Progenitor cell of endocrine pancreas (in vitro differentiated cells): ENCODE data around the gene SPACA4. TPM values are rescaled to one million over a fixed set of nuclear protein-coding genes. Genes with fewer than 3 reads are reported as not detected.
"Not testable (repeated sequence)": the region's sequence is repeated elsewhere in the genome, so short reads cannot be mapped to it uniquely, and the experiment has no call there.

Source experiments
- DNase-seq: peaks from one replicate; pipeline ENCODE4 v3.0.0; 2021; ENCODE audit warnings: low spot score; ENCODE audit not compliant: unreplicated experiment
- H3K27ac Mint-ChIP-seq: 2 replicates; pipeline ENCODE4 v1.8.0; 2021; ENCODE audit warnings: mild to moderate bottlenecking, moderate library complexity, mixed read lengths
- H3K27me3 Mint-ChIP-seq: 2 replicates; pipeline ENCODE4 v1.8.0; 2021; ENCODE audit warnings: mixed read lengths
- H3K36me3 Mint-ChIP-seq: 2 replicates; pipeline ENCODE4 v1.8.0; 2022; ENCODE audit warnings: mixed read lengths; ENCODE audit not compliant: insufficient read depth
- H3K4me1 Mint-ChIP-seq: 2 replicates; pipeline ENCODE4 v1.8.0; 2021; ENCODE audit warnings: low read depth, mixed read lengths
- H3K4me3 Mint-ChIP-seq: 2 replicates; pipeline ENCODE4 v1.8.0; 2021; ENCODE audit warnings: low read depth, mild to moderate bottlenecking, moderate library complexity, mixed read lengths
- H3K9me3 Mint-ChIP-seq: 2 replicates; pipeline ENCODE4 v1.8.0; 2021; ENCODE audit warnings: low read depth, mixed read lengths
- CTCF ChIP-seq: fragments of 200-600 bp; sonication (generic); IDR thresholded peaks from one replicate; pipeline ENCODE4 v1.5.0; 2021; ENCODE audit warnings: antibody characterized with exemption, mild to moderate bottlenecking; ENCODE audit not compliant: unreplicated experiment
- total RNA-seq: library from RNA; stranded (reverse); gene quantifications from 2 replicates; pipeline ENCODE4 v1.2.1, GENCODE V29; 2021

SPACA4 gene
- total RNA-seq, 1 donor from 2014 or later = not detected

- H3K9me3 Mint-ChIP-seq = no peaks in the 10 kb centered on the region
- H3K27me3 Mint-ChIP-seq = no peaks in the 10 kb centered on the region
- H3K4me1 Mint-ChIP-seq = peaks cover 22% of the 10 kb centered on the region
- peak overlapping the region; percentile 56 for H3K27ac Mint-ChIP-seq
- H3K36me3 Mint-ChIP-seq = no peaks in the 10 kb centered on the region
- DNase-seq = no peak
- H3K4me3 Mint-ChIP-seq = no peak overlapping the region
- no peak for TF ChIP-seq CTCF
These were observed 30.5 kb upstream of the SPACA4 start for GRCh38 chr19:48575931-48576622.

- not testable (repeated sequence) for H3K9me3 Mint-ChIP-seq, H3K27me3 Mint-ChIP-seq, H3K4me3 Mint-ChIP-seq, DNase-seq, H3K27ac Mint-ChIP-seq, H3K4me1 Mint-ChIP-seq, H3K36me3 Mint-ChIP-seq
These were observed 28.6 kb upstream of the SPACA4 start for GRCh38 chr19:48577908-48578307.

GRCh38 chr19:48578891-48579290, 27.7 kb upstream of the SPACA4 start:
- TF ChIP-seq CTCF = no peak
- H3K4me3 Mint-ChIP-seq = no peak overlapping the region
- no peaks in the 10 kb centered on the region for H3K27me3 Mint-ChIP-seq
- no peaks in the 10 kb centered on the region for H3K36me3 Mint-ChIP-seq
- H3K4me1 Mint-ChIP-seq = no peaks in the 10 kb centered on the region
- no peak for DNase-seq
- H3K27ac Mint-ChIP-seq = no peak overlapping the region
- no peaks in the 10 kb centered on the region for H3K9me3 Mint-ChIP-seq

GRCh38 chr19:48582168-48582567, 24.4 kb upstream of the SPACA4 start:
- peaks cover 3% of the 10 kb centered on the region for H3K9me3 Mint-ChIP-seq
- H3K27ac Mint-ChIP-seq = no peak overlapping the region
- H3K4me1 Mint-ChIP-seq = peaks cover 1% of the 10 kb centered on the region
- TF ChIP-seq CTCF = no peak
- DNase-seq = no peak
- peaks cover 15% of the 10 kb centered on the region for H3K27me3 Mint-ChIP-seq
- H3K4me3 Mint-ChIP-seq = no peak overlapping the region
- H3K36me3 Mint-ChIP-seq = no peaks in the 10 kb centered on the region

- no peaks in the 10 kb centered on the region for H3K36me3 Mint-ChIP-seq
- no peak for DNase-seq
- peaks cover 3% of the 10 kb centered on the region for H3K9me3 Mint-ChIP-seq
- H3K27me3 Mint-ChIP-seq = peaks cover 38% of the 10 kb centered on the region
- H3K27ac Mint-ChIP-seq = no peak overlapping the region
- H3K4me3 Mint-ChIP-seq = no peak overlapping the region
- no peak for TF ChIP-seq CTCF
- H3K4me1 Mint-ChIP-seq = peaks cover 3% of the 10 kb centered on the region
These were observed 19.2 kb upstream of the SPACA4 start for GRCh38 chr19:48587387-48587786.
